ENCODE results near the gene FMNL2. TPM values are rescaled to one million over a fixed set of nuclear protein-coding genes. Genes with fewer than 3 reads are reported as not detected.

FMNL2 gene
- polyA plus RNA-seq, 3 donors, result 0.28 to 3.2 (median 0.71) TPM

DNA sequence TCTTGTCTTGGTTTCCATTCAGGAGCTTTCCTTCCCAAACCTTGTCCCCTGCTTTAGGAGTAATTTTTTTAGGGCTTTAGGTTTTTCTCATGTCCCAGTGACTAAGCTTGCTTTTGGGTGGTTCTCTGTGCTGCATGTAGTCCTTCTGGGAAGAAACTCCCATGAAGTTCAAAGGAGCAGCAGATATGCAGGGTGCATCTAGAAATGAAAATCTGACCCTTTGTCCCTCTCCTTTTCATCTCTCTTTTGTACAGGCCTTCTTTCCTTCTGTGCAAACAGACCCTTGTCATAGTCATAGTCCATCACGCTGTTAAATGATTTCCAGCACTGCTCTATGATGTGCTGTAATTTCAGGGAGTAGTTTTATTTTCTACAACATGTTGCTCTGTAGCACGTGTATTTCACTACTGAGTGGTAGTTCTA is 20.4 kb downstream of the FMNL2 start:
- Histone ChIP-seq H3K27me3 (ENCODE audit: control insufficient read depth in 2 of 2, insufficient read depth in 2 of 2, low read length in 2 of 2) (no peaks in the 10 kb centered on the region), H3K79me2 (ENCODE audit: insufficient read depth, low read length) (no peaks in the 10 kb centered on the region), H3K36me3 (replicated peaks in 1 of 2; ENCODE audit: control insufficient read depth in 1 of 2, insufficient read depth in 2 of 2, low read length in 2 of 2) (no peaks in the 10 kb centered on the region), H2AFZ (ENCODE audit: insufficient read depth, low read depth, low read length, poor library complexity, severe bottlenecking) (no peak overlapping the region), H4K20me1 (ENCODE audit: insufficient read depth, low read length) (no peaks in the 10 kb centered on the region), H3K4me1 (ENCODE audit: control insufficient read depth in 1 of 2, insufficient read depth in 2 of 2, low read length in 2 of 2) (no peaks in the 10 kb centered on the region), H3K4me2 (replicated peaks; ENCODE audit: extremely low read depth, low read length, poor library complexity, severe bottlenecking) (no peak overlapping the region), H3K4me3 (replicated peaks in 1 of 3; ENCODE audit: low read depth in 2 of 3, low read length in 3 of 3) (no peak overlapping the region), H3K27ac (ENCODE audit: low read depth in 1 of 2, low read length in 2 of 2) (no peak overlapping the region), H3K9ac (ENCODE audit: insufficient read depth, low read length, poor library complexity, severe bottlenecking) (no peak overlapping the region), H3K9me3 (replicated peaks in 1 of 2; ENCODE audit: control insufficient read depth in 1 of 2, insufficient read depth in 1 of 2, low read length in 2 of 2) (no peaks in the 10 kb centered on the region)
- H3K4me1 Mint-ChIP-seq, result no peaks in the 10 kb centered on the region
- peaks cover 0 to 3% (median 0%) of the 10 kb centered on the region in 7 donors for H3K9me3 Mint-ChIP-seq
- intact Hi-C loops (cut with micrococcal nuclease), result no loop called here
- DNase-seq, result no peak
- H3K27me3 Mint-ChIP-seq (ENCODE audit: low read depth in 3 of 3), result peaks cover 0 to 2% (median 2%) of the 10 kb centered on the region in 3 donors
- TF ChIP-seq, protein P1, sequence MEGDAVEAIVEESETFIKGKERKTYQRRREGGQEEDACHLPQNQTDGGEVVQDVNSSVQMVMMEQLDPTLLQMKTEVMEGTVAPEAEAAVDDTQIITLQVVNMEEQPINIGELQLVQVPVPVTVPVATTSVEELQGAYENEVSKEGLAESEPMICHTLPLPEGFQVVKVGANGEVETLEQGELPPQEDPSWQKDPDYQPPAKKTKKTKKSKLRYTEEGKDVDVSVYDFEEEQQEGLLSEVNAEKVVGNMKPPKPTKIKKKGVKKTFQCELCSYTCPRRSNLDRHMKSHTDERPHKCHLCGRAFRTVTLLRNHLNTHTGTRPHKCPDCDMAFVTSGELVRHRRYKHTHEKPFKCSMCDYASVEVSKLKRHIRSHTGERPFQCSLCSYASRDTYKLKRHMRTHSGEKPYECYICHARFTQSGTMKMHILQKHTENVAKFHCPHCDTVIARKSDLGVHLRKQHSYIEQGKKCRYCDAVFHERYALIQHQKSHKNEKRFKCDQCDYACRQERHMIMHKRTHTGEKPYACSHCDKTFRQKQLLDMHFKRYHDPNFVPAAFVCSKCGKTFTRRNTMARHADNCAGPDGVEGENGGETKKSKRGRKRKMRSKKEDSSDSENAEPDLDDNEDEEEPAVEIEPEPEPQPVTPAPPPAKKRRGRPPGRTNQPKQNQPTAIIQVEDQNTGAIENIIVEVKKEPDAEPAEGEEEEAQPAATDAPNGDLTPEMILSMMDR (IDR thresholded peaks at IDR 0.05), result no peak
- WGBS (ENCODE audit: insufficient coverage), result no CpG with 5 or more reads among the region's 2 CpGs
- no peak overlapping the region for H3K27ac Mint-ChIP-seq
- H3K36me3 Mint-ChIP-seq, result no peaks in the 10 kb centered on the region
- H3K4me3 Mint-ChIP-seq, result no peak overlapping the region

DNA sequence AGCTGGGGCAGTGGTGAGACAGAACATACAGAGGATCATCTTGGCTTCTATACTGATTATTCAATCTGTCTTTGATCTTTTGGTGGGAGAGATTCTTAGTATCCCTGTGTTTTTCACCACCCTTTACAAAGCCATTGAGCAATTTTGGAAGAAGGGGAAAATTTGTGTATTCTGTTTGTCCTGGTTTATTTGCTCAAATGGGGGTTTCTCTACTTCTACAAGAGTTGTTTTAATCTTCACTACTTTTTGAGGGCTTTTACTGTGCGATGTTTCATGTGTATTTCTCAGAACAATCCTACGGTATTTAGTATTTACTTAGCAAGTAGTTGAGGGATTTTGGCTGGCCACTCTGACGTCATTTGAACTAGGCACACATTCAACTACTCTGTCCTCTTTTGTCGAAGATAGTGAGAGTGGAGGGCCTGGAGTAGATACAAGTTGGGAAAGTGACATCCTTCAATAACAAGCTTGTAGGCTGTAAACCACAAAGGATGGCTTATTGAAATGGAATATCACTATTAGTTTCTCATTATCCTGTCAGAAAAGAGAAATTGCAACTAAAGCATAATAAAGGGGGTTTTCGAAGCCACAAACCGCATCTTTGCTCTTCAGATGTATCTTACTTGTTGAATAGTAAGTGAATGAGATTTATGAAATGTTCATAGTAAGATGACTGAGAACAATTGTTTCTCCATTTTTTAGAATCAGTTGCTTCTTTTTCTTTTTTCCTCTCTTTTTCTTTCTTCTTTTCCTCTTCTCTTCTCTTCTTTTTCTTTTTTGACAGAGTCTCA is 24.8 kb downstream of the FMNL2 start:
- Mint-ChIP-seq H3K27me3 (ENCODE audit: low read depth in 3 of 3) (peaks cover 2 to 3% (median 2%) of the 10 kb centered on the region in 3 donors), H3K4me3 (no peak overlapping the region), H3K36me3 (no peaks in the 10 kb centered on the region), H3K4me1 (no peaks in the 10 kb centered on the region), H3K27ac (no peak overlapping the region), H3K9me3 (peaks cover 0 to 2% (median 0%) of the 10 kb centered on the region in 7 donors)
- H4K20me1 ChIP-seq (ENCODE audit: insufficient read depth, low read length), result no peaks in the 10 kb centered on the region
- H3K36me3 ChIP-seq (replicated peaks in 1 of 2; ENCODE audit: control insufficient read depth in 1 of 2, insufficient read depth in 2 of 2, low read length in 2 of 2), result no peaks in the 10 kb centered on the region
- no peak overlapping the region for H3K4me3 ChIP-seq (replicated peaks in 1 of 3; ENCODE audit: low read depth in 2 of 3, low read length in 3 of 3)
- H2AFZ ChIP-seq (ENCODE audit: insufficient read depth, low read depth, low read length, poor library complexity, severe bottlenecking), result no peak overlapping the region
- intact Hi-C loops (cut with micrococcal nuclease), result no loop called here
- H3K9ac ChIP-seq (ENCODE audit: insufficient read depth, low read length, poor library complexity, severe bottlenecking), result no peak overlapping the region
- TF ChIP-seq, protein P1 (IDR thresholded peaks at IDR 0.05), result no peak
- WGBS (ENCODE audit: insufficient coverage), result no CpG with 5 or more reads among the region's 6 CpGs
- no peak for DNase-seq
- H3K4me2 ChIP-seq (replicated peaks; ENCODE audit: extremely low read depth, low read length, poor library complexity, severe bottlenecking), result no peak overlapping the region
- no peaks in the 10 kb centered on the region for H3K27me3 ChIP-seq (ENCODE audit: control insufficient read depth in 2 of 2, insufficient read depth in 2 of 2, low read length in 2 of 2)
- H3K4me1 ChIP-seq (ENCODE audit: control insufficient read depth in 1 of 2, insufficient read depth in 2 of 2, low read length in 2 of 2), result no peaks in the 10 kb centered on the region
- H3K79me2 ChIP-seq (ENCODE audit: insufficient read depth, low read length), result no peaks in the 10 kb centered on the region
- no peak overlapping the region for H3K27ac ChIP-seq (ENCODE audit: low read depth in 1 of 2, low read length in 2 of 2)
- H3K9me3 ChIP-seq (replicated peaks in 1 of 2; ENCODE audit: control insufficient read depth in 1 of 2, insufficient read depth in 1 of 2, low read length in 2 of 2), result no peaks in the 10 kb centered on the region
